ENCODE results near the gene PON3.

DNA sequence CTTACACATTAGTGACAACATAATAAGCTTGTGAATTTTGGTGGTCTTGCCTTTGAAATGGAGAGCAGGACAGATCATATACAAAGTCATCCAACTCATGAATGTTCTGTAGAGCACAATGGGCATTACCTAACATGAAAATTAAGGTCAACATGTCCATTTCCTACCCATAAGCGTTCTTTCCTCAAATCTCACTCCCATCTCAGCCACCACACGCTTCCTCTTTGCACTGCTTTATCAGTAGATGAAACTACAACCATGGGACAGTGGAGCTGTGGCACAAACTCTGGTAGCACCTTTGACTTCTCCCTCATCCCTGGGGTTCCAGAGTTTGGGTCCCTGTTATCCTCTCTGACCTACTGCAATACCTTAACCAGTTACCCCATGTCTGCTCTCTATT is 36.4 kb upstream of the PON3 start:
- no peak for TF ChIP-seq POLR2A (IDR thresholded peaks at IDR 0.05; ENCODE audit: low read depth, low read length)
- TF ChIP-seq CTCF (conservative IDR thresholded peaks at IDR 0.05; ENCODE audit: low read depth, low read length): no peak
- TF ChIP-seq SMC3 (IDR thresholded peaks at IDR 0.05; ENCODE audit: low read depth, low read length): no peak
- no peak for TF ChIP-seq RAD21 (IDR thresholded peaks at IDR 0.05; ENCODE audit: low read length)
- TF ChIP-seq CEBPB (IDR thresholded peaks at IDR 0.05; ENCODE audit: low read depth, low read length): no peak
- no peak for TF ChIP-seq BHLHE40 (IDR thresholded peaks at IDR 0.05; ENCODE audit: low read depth, low read length)
- no peak for TF ChIP-seq USF2 (IDR thresholded peaks at IDR 0.05; ENCODE audit: low read depth, low read length)
- no peak for TF ChIP-seq RFX5 (IDR thresholded peaks at IDR 0.05; ENCODE audit: low read depth, low read length)

All from IMR-90 (cell line).